Naive B cell (primary cell): ENCODE measurements around the gene CLEC18A. TPM values are rescaled to one million over a fixed set of nuclear protein-coding genes. Genes with fewer than 3 reads are reported as not detected.
"Not testable (repeated sequence)": the region's sequence is repeated elsewhere in the genome, so short reads cannot be mapped to it uniquely, and the experiment has no call there.

Experiments used
- ATAC-seq, 2 donors: fragments of 150-1000 bp; cut with Tn5 transposase; 2 replicates each; pipeline ENCODE4 v1.10.0; 2021; ENCODE audit warnings: low read depth in 2 of 2, mild to moderate bottlenecking in 2 of 2, moderate library complexity in 2 of 2
- DNase-seq: peaks from one replicate; pipeline ENCODE4 v3.0.0; 2022
- H3K27ac Mint-ChIP-seq, 6 donors: one replicate each; pipeline ENCODE4 v1.8.0; 2020 to 2022; ENCODE audit warnings: mild to moderate bottlenecking in 6 of 6, mixed read lengths in 6 of 6, moderate library complexity in 5 of 6, inconsistent platforms in 2 of 6
- H3K27me3 Mint-ChIP-seq, 3 donors: one replicate each; pipeline ENCODE4 v1.8.0; 2021 to 2022; ENCODE audit warnings: mixed read lengths in 3 of 3, mild to moderate bottlenecking in 1 of 3
- H3K36me3 Mint-ChIP-seq, 2 donors: one replicate each; pipeline ENCODE4 v1.8.0; 2020 to 2022; ENCODE audit warnings: mixed read lengths in 2 of 2, inconsistent platforms in 1 of 2, mild to moderate bottlenecking in 1 of 2
- H3K4me1 Mint-ChIP-seq, 3 donors: one replicate each; pipeline ENCODE4 v1.8.0; 2020 to 2022; ENCODE audit warnings: mixed read lengths in 3 of 3, inconsistent platforms in 1 of 3, mild to moderate bottlenecking in 1 of 3, moderate library complexity in 1 of 3
- H3K4me3 Mint-ChIP-seq, 8 donors: one replicate each; pipeline ENCODE4 v1.8.0; 2020 to 2022; ENCODE audit warnings: mild to moderate bottlenecking in 8 of 8, mixed read lengths in 8 of 8, moderate library complexity in 8 of 8, inconsistent platforms in 2 of 8
- H3K9me3 Mint-ChIP-seq, 7 donors: one replicate each; pipeline ENCODE4 v1.8.0; 2020 to 2022; ENCODE audit warnings: mixed read lengths in 7 of 7, mild to moderate bottlenecking in 5 of 7, inconsistent platforms in 2 of 7, moderate library complexity in 1 of 7
- polyA plus RNA-seq, 6 donors: library from polyadenylated mRNA; unstranded; fragments of 300-500 nt; fragmentation: Illumina TruSeq; gene quantifications; one replicate each; pipeline ENCODE4 v1.2.3, GENCODE V29; 2021; ENCODE audit warnings: low read depth in 6 of 6

The CLEC18A gene
- polyA plus RNA-seq, result under 1 TPM in 3 of 6 donors, not detected in 3; 0.09 to 0.69 (median 0.39) TPM

DNA sequence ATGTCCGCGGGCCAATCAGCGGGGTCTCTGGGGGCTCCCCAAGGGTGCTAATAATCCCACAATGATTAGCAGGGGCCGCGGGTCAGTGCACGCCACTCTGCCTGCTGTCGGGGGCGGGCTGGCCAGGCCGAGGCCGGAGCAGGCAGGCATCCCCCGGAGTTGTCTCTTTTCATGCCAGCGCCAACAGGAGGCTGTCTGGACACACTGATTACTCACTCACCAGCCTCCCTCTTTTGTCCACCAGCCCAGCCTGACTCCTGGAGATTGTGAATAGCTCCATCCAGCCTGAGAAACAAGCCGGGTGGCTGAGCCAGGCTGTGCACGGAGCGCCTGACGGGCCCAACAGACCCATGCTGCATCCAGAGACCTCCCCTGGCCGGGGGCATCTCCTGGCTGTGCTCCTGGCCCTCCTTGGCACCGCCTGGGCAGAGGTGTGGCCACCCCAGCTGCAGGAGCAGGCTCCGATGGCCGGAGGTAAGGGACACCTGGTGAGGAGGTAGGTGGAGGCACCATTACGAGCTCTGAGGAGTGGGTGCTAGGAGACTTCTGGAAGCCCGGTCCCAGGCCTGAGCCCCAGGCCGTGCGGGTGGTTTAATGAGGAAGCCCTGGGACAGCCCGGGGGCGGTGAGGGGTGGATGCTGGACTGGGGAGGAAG lies at the start of gene CLEC18A:
Gene CLEC18A, plus strand, starts transcription at position 318 of the 655 bp plus-strand sequence. Its CDS starts 33 bp downstream, at position 351.
- not testable (repeated sequence) for H3K9me3 Mint-ChIP-seq, H3K36me3 Mint-ChIP-seq, DNase-seq, H3K27ac Mint-ChIP-seq, ATAC-seq, H3K4me1 Mint-ChIP-seq, H3K4me3 Mint-ChIP-seq, H3K27me3 Mint-ChIP-seq

DNA sequence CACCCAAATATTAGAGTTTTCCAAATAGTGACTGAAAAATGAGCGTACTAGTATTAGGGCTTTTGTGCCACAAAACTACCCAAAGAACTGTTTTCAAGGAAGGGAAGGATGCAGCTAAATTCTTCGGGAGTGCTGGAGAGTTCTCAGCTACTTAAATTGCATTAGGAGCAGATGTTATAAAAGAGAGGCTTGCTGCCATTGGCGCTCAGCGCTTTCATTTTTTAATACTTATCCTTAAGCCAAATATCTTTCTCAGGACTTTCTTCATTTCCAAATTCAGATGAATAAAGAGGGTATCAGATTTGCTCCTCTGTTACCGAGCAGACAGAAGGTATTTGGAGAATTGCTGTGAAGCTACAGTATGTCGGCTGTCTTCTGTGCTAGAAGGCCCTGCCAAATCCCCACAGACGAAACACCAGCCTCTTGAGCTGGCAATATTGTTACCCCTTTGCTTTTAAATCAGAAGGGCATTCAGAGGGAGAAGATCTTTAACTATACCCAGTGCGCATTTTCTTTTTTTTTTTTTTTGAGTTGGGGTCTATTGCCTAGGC lies 47.2 kb upstream of the CLEC18A start:
- H3K4me1 Mint-ChIP-seq, result no peaks in the 10 kb centered on the region
- peaks cover 14 to 17% of the 10 kb centered on the region in 2 donors for H3K36me3 Mint-ChIP-seq
- no peaks in the 10 kb centered on the region for H3K27me3 Mint-ChIP-seq
- peak overlapping the region in 1 of 6 donors; percentile 26 for H3K27ac Mint-ChIP-seq
- no peaks in the 10 kb centered on the region for H3K9me3 Mint-ChIP-seq
- DNase-seq (no peak), ATAC-seq (no peak)
- peak overlapping the region in 1 of 8 donors; percentile 9 for H3K4me3 Mint-ChIP-seq

DNA sequence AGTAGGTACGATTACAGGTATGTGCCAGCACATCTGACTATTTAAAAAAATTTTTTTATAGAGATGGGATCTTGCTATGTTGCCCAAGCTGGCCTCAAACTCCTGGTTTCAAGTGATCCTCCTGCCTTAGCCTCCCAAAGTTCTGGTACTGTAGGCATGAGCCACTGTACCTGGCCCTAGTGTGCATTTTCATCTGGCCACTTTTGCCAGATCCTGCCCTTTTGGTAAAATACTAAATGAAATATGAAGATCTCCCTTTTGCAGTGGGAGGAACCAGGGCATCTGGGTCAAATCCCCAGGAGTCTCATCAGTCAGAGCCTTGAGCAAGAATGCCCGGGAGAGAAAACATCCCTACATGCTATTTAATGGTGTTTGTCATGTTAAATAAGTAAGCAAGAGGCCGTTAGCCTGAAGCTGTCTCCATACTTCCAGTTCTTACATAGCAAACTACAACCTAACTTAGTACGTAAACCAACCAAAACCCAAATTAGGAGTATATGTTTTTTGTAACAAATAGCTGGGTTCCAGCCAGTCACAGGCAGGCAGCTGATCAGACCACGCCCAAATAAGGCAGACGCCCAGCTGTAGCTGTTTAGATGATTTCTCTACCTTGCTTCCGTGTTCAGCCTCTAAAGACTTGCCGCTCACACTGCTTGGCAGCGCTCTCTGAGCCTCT lies 46.5 kb upstream of the CLEC18A start:
- H3K9me3 Mint-ChIP-seq, result no peaks in the 10 kb centered on the region
- DNase-seq (no peak), ATAC-seq (no peak)
- peaks cover 14 to 18% of the 10 kb centered on the region in 2 donors for H3K36me3 Mint-ChIP-seq
- peak overlapping the region in 1 of 6 donors; percentile 70 for H3K27ac Mint-ChIP-seq
- no peaks in the 10 kb centered on the region for H3K4me1 Mint-ChIP-seq
- H3K27me3 Mint-ChIP-seq, result no peaks in the 10 kb centered on the region
- no peak overlapping the region for H3K4me3 Mint-ChIP-seq

- DNase-seq (no peak), ATAC-seq (no peak)
- H3K36me3 Mint-ChIP-seq, result peaks cover 14 to 22% of the 10 kb centered on the region in 2 donors
- no peaks in the 10 kb centered on the region for H3K27me3 Mint-ChIP-seq
- peak overlapping the region in 1 of 8 donors; percentile 18 for H3K4me3 Mint-ChIP-seq
- peak overlapping the region in 1 of 6 donors; percentile 70 for H3K27ac Mint-ChIP-seq
- no peaks in the 10 kb centered on the region for H3K9me3 Mint-ChIP-seq
- H3K4me1 Mint-ChIP-seq, result no peaks in the 10 kb centered on the region
Observed at GRCh38 chr16:69905171-69905555, 46.0 kb upstream of the CLEC18A start.

DNA sequence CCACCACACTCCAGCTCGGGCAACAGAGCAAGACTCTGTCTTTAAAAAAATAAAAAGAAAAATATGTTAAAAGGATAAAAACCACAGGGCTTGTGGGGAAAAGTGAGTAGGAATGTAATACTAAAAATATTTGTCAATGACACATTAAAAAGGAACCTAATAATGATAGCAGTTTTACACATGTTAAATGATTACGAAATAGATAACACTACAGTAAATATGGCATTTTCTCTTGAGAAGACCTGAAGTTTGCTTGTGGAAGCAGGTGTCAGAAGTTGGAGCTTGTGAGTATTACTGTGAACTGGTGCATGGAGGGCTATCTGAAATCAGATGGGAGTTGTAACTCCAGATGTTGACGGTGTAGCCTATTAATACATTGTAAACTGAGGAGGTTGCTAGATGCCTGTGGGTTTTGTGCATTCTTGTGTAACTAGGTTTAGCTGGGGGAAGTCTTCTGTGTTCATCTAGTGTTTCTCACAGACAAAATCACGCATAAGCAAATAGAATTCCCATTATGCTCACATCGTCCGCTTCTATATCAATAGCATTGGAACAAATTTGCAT lies 44.2 kb upstream of the CLEC18A start:
- peaks cover 19 to 22% of the 10 kb centered on the region in 2 donors for H3K36me3 Mint-ChIP-seq
- DNase-seq (no peak), ATAC-seq (no peak)
- H3K9me3 Mint-ChIP-seq, result no peaks in the 10 kb centered on the region
- no peaks in the 10 kb centered on the region for H3K4me1 Mint-ChIP-seq
- H3K4me3 Mint-ChIP-seq, result no peak overlapping the region
- H3K27ac Mint-ChIP-seq, result no peak overlapping the region
- no peaks in the 10 kb centered on the region for H3K27me3 Mint-ChIP-seq

DNA sequence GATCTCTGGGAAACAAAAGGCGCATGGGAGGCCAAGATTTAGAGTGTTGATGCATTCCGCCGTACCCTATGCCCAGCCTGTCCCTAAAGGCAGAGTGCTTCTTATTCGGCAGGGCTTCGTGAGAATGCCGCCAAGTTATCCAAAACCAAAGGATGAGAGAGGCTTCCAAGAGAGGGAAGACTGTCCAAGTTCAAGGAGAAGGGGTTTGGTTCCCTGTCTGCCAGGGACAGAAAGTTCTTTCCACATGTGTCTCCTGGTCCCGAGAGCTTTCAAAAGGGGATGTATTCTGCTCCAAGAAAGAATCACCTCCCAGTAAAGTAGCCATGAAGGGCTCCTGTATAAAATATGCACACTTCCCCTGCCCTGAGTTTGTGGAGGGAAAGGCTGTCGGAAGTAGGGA lies 42.1 kb upstream of the CLEC18A start:
- peaks cover 8 to 14% of the 10 kb centered on the region in 2 donors for H3K36me3 Mint-ChIP-seq
- no peaks in the 10 kb centered on the region for H3K27me3 Mint-ChIP-seq
- no peaks in the 10 kb centered on the region for H3K4me1 Mint-ChIP-seq
- H3K4me3 Mint-ChIP-seq, result no peak overlapping the region
- H3K9me3 Mint-ChIP-seq, result no peaks in the 10 kb centered on the region
- ATAC-seq, result no peak
- H3K27ac Mint-ChIP-seq, result no peak overlapping the region
- DNase-seq, result no peak

DNA sequence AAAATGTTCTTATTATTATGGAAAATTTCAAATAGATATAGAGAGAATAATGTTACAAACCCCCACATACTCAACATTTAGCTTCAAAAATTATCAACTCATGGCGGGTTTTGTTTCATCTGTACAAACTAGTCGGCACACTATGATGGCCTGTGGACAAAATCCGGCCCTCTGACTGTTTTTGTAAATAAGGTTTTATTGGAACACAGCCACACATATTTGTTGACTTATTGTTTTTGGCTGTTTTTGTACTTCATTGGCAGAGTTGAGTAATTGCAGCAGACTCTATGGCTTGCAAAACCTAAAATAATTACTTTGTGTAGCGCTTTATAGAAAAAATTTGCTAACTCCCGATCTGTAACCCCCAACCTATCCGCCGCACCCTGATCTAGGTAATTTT lies 41.4 kb upstream of the CLEC18A start:
- no peak for DNase-seq
- Mint-ChIP-seq H3K4me3 (no peak overlapping the region), H3K9me3 (no peaks in the 10 kb centered on the region), H3K27ac (no peak overlapping the region), H3K27me3 (no peaks in the 10 kb centered on the region), H3K4me1 (no peaks in the 10 kb centered on the region), H3K36me3 (peaks cover 8 to 15% of the 10 kb centered on the region in 2 donors)
- no peak for ATAC-seq

DNA sequence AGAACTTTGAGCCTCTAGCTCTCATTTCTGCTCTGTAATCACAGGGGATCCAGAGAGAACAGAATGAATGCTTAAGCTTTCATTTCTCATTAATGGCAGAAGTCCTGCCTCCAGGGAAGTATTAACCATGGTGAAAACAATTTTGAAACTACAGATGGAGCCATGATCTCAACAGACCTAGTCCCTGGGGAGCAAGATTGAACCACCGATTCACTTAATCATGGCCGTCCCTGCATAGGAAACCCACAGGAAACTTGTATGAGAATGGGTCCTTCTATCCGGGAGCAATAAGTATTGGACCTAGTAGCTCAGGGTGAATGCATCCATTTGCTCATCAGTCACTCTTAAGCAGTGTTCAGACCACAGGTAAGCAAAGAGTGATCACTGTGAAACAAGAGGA lies 40.2 kb upstream of the CLEC18A start:
- peaks cover 8 to 18% of the 10 kb centered on the region in 2 donors for H3K36me3 Mint-ChIP-seq
- no peaks in the 10 kb centered on the region for H3K27me3 Mint-ChIP-seq
- H3K9me3 Mint-ChIP-seq, result no peaks in the 10 kb centered on the region
- ATAC-seq (no peak), DNase-seq (no peak)
- H3K4me3 Mint-ChIP-seq, result no peak overlapping the region
- peak overlapping the region in 2 of 6 donors; percentile 6 to 46 for H3K27ac Mint-ChIP-seq
- no peaks in the 10 kb centered on the region for H3K4me1 Mint-ChIP-seq

DNA sequence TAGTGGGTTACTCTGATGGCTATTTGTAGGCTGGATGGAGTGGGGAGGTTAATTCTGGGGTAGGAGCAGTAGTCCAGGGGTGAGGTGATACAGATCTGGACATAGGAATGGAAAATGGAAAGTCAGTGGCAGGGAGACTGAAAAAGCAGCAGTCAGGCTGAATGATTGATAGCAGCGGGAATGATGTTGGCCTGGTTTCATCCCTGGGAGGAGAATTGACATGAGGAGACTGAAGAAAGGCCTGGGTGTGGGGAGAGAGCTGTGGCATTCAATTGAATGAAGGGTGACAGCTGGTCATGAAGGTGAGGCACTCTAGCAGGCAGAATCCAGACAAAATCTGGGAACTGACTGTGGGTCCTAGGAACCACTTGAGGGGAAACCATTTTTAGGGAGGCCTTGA lies 34.7 kb upstream of the CLEC18A start:
- Mint-ChIP-seq H3K27ac (no peak overlapping the region), H3K27me3 (no peaks in the 10 kb centered on the region), H3K4me1 (peaks cover 0 to 3% (median 0%) of the 10 kb centered on the region in 3 donors), H3K4me3 (no peak overlapping the region), H3K36me3 (peaks cover 16 to 29% of the 10 kb centered on the region in 2 donors), H3K9me3 (no peaks in the 10 kb centered on the region)
- ATAC-seq, result no peak
- no peak for DNase-seq

GRCh38 chr16:69917311-69917710 lies 33.8 kb upstream of the CLEC18A start:
- ATAC-seq (no peak), DNase-seq (no peak)
- H3K27ac Mint-ChIP-seq, result peak overlapping the region in 1 of 6 donors; percentile 9
- no peaks in the 10 kb centered on the region for H3K9me3 Mint-ChIP-seq
- H3K36me3 Mint-ChIP-seq, result peaks cover 23 to 31% of the 10 kb centered on the region in 2 donors
- H3K4me3 Mint-ChIP-seq, result peak overlapping the region in 1 of 8 donors; percentile 49
- H3K4me1 Mint-ChIP-seq, result peaks cover 0 to 4% (median 0%) of the 10 kb centered on the region in 3 donors
- H3K27me3 Mint-ChIP-seq, result no peaks in the 10 kb centered on the region

GRCh38 chr16:69917739-69918138 lies 33.4 kb upstream of the CLEC18A start:
- Mint-ChIP-seq H3K9me3 (no peaks in the 10 kb centered on the region), H3K4me3 (no peak overlapping the region), H3K27me3 (no peaks in the 10 kb centered on the region), H3K27ac (no peak overlapping the region), H3K36me3 (peaks cover 25 to 31% of the 10 kb centered on the region in 2 donors), H3K4me1 (peaks cover 0 to 4% (median 0%) of the 10 kb centered on the region in 3 donors)
- ATAC-seq, result no peak
- no peak for DNase-seq

- ATAC-seq (no peak), DNase-seq (no peak)
- H3K4me3 Mint-ChIP-seq, result no peak overlapping the region
- H3K9me3 Mint-ChIP-seq, result no peaks in the 10 kb centered on the region
- no peaks in the 10 kb centered on the region for H3K27me3 Mint-ChIP-seq
- H3K36me3 Mint-ChIP-seq, result peaks cover 25 to 31% of the 10 kb centered on the region in 2 donors
- peak overlapping the region in 1 of 6 donors; percentile 71 for H3K27ac Mint-ChIP-seq
- peaks cover 0 to 4% (median 0%) of the 10 kb centered on the region in 3 donors for H3K4me1 Mint-ChIP-seq
Observed at GRCh38 chr16:69918241-69918640, 32.9 kb upstream of the CLEC18A start.

DNA sequence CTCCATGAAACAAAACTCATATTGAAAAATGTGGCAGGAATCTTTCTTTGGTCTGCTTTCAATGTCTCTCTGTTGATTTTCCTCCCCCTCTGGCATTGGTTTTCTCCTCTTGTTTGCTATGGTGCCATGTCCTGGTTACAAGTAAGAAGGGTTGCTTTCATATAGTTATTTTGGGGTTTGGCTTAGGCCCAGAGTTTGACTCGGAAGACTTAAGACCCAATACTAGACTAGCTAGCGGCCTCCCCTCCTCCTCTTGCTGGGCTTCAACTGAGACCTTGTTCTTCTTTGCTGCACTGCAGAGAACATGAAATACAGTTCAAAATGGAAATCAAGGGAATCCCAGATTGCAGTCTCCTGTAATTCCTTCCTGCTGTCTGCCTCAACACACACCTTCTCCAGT lies 30.0 kb upstream of the CLEC18A start:
- no peaks in the 10 kb centered on the region for H3K9me3 Mint-ChIP-seq
- H3K4me1 Mint-ChIP-seq, result peaks cover 0 to 4% (median 0%) of the 10 kb centered on the region in 3 donors
- peak overlapping the region in 2 of 6 donors; percentile 6 to 82 for H3K27ac Mint-ChIP-seq
- ATAC-seq, result no peak
- no peak overlapping the region for H3K4me3 Mint-ChIP-seq
- H3K27me3 Mint-ChIP-seq, result no peaks in the 10 kb centered on the region
- peaks cover 27 to 36% of the 10 kb centered on the region in 2 donors for H3K36me3 Mint-ChIP-seq
- DNase-seq, result no peak
